ENCODE measurements around the gene NT5E.

Gene NT5E

DNA sequence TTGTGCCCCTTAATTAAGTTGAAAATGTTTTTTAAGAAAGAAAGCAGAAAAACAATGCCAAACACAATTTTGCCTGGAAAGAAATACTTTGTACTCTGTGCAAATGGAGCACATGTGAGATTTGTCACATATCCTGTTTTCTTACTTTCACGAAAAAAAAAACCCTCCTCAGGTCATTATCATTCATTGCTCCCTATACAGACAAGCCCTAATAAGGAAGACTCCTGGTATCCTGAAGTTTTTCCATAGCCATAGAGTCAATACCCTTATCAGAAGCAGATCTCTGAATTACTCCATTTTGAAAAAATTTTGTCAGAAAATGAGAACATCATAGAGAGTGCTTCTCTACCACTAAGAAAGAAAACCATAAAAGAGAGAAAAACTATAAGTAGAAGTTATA, 14.0 kb upstream of the NT5E start:
- DNase-seq (ENCODE audit: low spot score) = no peak
- no peak for TF ChIP-seq CTCF (IDR thresholded peaks at IDR 0.05; ENCODE audit: extremely low read depth, missing control alignments)

- no peak for DNase-seq (ENCODE audit: low spot score)
- TF ChIP-seq CTCF (IDR thresholded peaks at IDR 0.05; ENCODE audit: extremely low read depth, missing control alignments) = no peak
Observed at GRCh38 chr6:85436411-85436810, 13.5 kb upstream of the NT5E start.

- DNase-seq (ENCODE audit: low spot score) = no peak
- no peak for TF ChIP-seq CTCF (IDR thresholded peaks at IDR 0.05; ENCODE audit: extremely low read depth, missing control alignments)
Observed at GRCh38 chr6:85436939-85437495, 12.9 kb upstream of the NT5E start.

- no peak for DNase-seq (ENCODE audit: low spot score)
- TF ChIP-seq CTCF (IDR thresholded peaks at IDR 0.05; ENCODE audit: extremely low read depth, missing control alignments) = no peak
Observed at GRCh38 chr6:85443349-85444117, 6.3 kb upstream of the NT5E start.

- DNase-seq (ENCODE audit: low spot score) = peak; percentile 87
- TF ChIP-seq CTCF (IDR thresholded peaks at IDR 0.05; ENCODE audit: extremely low read depth, missing control alignments) = no peak
Observed at GRCh38 chr6:85449388-85449817, 480 bp upstream of the NT5E start.

- no peak for TF ChIP-seq CTCF (IDR thresholded peaks at IDR 0.05; ENCODE audit: extremely low read depth, missing control alignments)
- no peak for DNase-seq (ENCODE audit: low spot score)
Observed at GRCh38 chr6:85451565-85452306, 1.9 kb downstream of the NT5E start.

GRCh38 chr6:85452441-85452881, 2.6 kb downstream of the NT5E start:
- no peak for DNase-seq (ENCODE audit: low spot score)
- TF ChIP-seq CTCF (IDR thresholded peaks at IDR 0.05; ENCODE audit: extremely low read depth, missing control alignments) = no peak
